ENCODE data around the gene EXOC3L2. TPM values are rescaled to one million over a fixed set of nuclear protein-coding genes. Genes with fewer than 3 reads are reported as not detected.

EXOC3L2 gene
- total RNA-seq, 1 experiment from 2014 or later = not detected

DNA sequence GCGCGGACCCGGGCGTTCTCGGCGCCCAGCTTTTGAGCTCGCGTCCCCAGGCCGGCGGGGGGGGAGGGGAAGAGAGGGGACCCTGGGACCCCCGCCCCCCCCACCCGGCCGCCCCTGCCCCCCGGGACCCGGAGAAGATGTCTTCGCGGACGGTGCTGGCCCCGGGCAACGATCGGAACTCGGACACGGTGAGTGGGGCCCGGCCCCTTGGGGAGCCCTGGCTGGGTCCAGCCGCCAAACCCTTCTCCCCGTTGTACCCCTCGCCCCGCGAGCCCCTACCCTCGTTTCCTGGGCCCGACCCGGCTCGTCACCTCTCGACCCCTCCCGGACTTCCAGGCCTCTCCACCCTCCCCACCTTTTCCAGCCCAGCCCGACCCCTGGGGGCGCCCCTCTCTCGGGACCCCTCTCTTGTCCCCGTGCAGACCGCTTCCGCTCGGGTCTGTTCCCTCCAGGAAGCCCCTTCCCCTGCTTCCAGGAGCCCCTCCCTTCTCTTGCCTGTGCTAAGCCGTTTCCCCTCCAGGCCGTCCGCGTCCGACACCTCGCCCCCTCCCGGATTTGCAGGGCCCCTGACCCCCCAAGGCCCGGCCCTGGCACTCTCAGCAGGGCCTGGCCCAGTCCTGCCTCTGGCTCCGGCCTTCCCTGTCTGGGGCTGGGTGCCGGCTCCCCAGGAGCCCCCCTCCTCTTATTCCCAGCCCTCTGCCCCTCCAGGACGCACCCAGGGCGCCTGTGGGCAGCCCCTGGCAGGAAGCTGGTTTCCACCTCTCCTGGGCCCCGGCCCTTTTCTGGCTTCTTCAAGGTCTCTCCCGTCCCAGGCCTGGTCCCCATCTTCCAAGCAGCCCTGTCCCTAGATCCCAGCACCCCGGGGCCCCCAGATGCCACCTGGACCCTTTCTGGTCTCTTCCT is 6.5 kb upstream of the EXOC3L2 start:
- peak overlapping the region; percentile 59; the same call in 1 of the 2 replicates for H3K27ac ChIP-seq (ENCODE audit: low read depth, low read length)
- no TSS peak for BruUV-seq (replicated peaks)
- CTCF ChIA-PET = no interaction called here
- DNase-seq (ENCODE audit: low read depth, low spot score) = no peak
- H3K36me3 ChIP-seq (ENCODE audit: control insufficient read depth in 1 of 2, insufficient read depth in 2 of 2, low read length in 2 of 2) = no peaks in the 10 kb centered on the region
- H3K4me3 ChIP-seq (replicated peaks in 1 of 2; ENCODE audit: low read depth in 1 of 2, low read length in 2 of 2) = peak overlapping the region; percentile 84 to 86
- H3K4me1 ChIP-seq (ENCODE audit: control insufficient read depth in 1 of 2, insufficient read depth in 2 of 2, low read length in 2 of 2) = peaks cover 13 to 31% of the 10 kb centered on the region in 2 experiments; a peak in 3 of 4 replicates
- RAD21 ChIA-PET (ENCODE audit: low non-redundant PET in 1 of 2, low total read pairs in 2 of 2, uncharacterized antibody in 2 of 2, unreplicated experiment in 2 of 2) = no interaction called here
- TF ChIP-seq YY1 (IDR thresholded peaks at IDR 0.05; ENCODE audit: extremely low read depth, insufficient replicate concordance, low read depth, low read length) (no peak), ZFX (IDR thresholded peaks at IDR 0.05) (peak; percentile 17; the same call in 1 of the 2 replicates)
- ATAC-seq = peak; percentile 41
- H3K9ac ChIP-seq (ENCODE audit: low read length) = peak overlapping the region; percentile 83
- POLR2A ChIA-PET = no interaction called here
- peaks cover 38% of the 10 kb centered on the region for H3K79me2 ChIP-seq (ENCODE audit: insufficient read depth, low read length)
- H3K4me2 ChIP-seq (ENCODE audit: low read length) = peak overlapping the region; percentile 95
- H4K20me1 ChIP-seq (ENCODE audit: insufficient read depth) = no peaks in the 10 kb centered on the region
- intact Hi-C loops (cut with micrococcal nuclease) = no loop called here
- no peaks in the 10 kb centered on the region for H3K9me3 ChIP-seq (ENCODE audit: control insufficient read depth in 1 of 2, insufficient read depth in 1 of 2, low read depth in 1 of 2, low read length in 2 of 2)
- no peak overlapping the region for H2AFZ ChIP-seq (ENCODE audit: low read depth, low read length, poor library complexity, severe bottlenecking)
- no peaks in the 10 kb centered on the region for H3K9me2 ChIP-seq (ENCODE audit: insufficient read depth)
- no peaks in the 10 kb centered on the region for H3K27me3 ChIP-seq (ENCODE audit: insufficient read depth, low read length)

DNA sequence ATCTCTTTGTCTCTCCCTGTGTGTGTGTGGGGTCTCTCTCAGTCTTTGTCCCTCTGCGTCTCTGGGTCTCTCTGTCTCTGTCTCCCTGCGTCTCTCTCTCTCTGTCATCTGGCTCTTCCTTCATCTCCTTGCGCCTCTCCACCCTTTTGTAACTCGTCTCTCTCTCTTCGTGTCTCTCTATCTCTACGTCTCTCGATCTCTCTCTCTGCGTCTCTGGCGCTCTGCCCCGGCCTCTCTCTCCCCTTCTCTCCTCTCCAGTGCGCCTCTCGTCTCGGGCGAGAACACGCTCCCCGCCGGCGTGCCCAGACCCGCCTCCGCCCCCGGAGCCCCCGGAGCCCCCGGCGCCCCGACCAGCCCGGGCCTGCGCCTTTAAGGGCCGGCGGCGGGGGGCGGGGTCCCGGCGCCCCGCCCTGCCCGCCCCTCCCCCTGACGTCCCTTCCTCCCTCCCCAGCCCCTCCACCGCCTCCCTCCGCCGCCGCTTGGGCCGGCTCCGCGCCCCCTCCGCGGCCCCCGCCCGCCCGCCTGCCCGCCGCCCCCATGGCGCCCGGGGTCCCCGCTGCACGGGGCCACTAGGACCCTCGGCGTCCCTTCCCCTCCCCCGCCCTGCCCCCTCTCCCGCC is 5.7 kb upstream of the EXOC3L2 start, which contains the start of gene MARK4:
Gene MARK4, plus strand, starts transcription at position 440 of the 620 bp plus-strand sequence. CDS start 318 bp downstream, outside the sequence.
- no TSS peak for BruUV-seq (replicated peaks)
- Histone ChIP-seq H3K79me2 (ENCODE audit: insufficient read depth, low read length) (peaks cover 38% of the 10 kb centered on the region), H3K9me2 (ENCODE audit: insufficient read depth) (no peaks in the 10 kb centered on the region), H3K4me1 (ENCODE audit: control insufficient read depth in 1 of 2, insufficient read depth in 2 of 2, low read length in 2 of 2) (peaks cover 13 to 31% of the 10 kb centered on the region in 2 experiments; a peak in 3 of 4 replicates), H3K4me2 (ENCODE audit: low read length) (peak within 1 kb of the TSS; percentile 95), H3K27ac (ENCODE audit: low read depth, low read length) (peak within 1 kb of the TSS; percentile 59; the same call in 1 of the 2 replicates), H3K4me3 (replicated peaks in 1 of 2; ENCODE audit: low read depth in 1 of 2, low read length in 2 of 2) (peak within 1 kb of the TSS; percentile 84 to 86), H3K9ac (ENCODE audit: low read length) (peak within 1 kb of the TSS; percentile 83), H4K20me1 (ENCODE audit: insufficient read depth) (no peaks in the 10 kb centered on the region), H3K9me3 (ENCODE audit: control insufficient read depth in 1 of 2, insufficient read depth in 1 of 2, low read depth in 1 of 2, low read length in 2 of 2) (no peaks in the 10 kb centered on the region), H3K36me3 (ENCODE audit: control insufficient read depth in 1 of 2, insufficient read depth in 2 of 2, low read length in 2 of 2) (no peaks in the 10 kb centered on the region), H3K27me3 (ENCODE audit: insufficient read depth, low read length) (no peaks in the 10 kb centered on the region), H2AFZ (ENCODE audit: low read depth, low read length, poor library complexity, severe bottlenecking) (peak within 1 kb of the TSS; percentile 75)
- DNase-seq (ENCODE audit: low read depth, low spot score) (peak; percentile 16), ATAC-seq (peak; percentile 78)
- TF ChIP-seq POLR2AphosphoS5 (IDR thresholded peaks at IDR 0.05; ENCODE audit: low read depth, low read length) (peak; percentile 38; the same call in 1 of the 2 replicates), POLR2A (IDR thresholded peaks at IDR 0.05; ENCODE audit: borderline replicate concordance, extremely low read depth, insufficient read depth, insufficient read length) (peak; percentile 52), EGR1 (IDR thresholded peaks at IDR 0.05; ENCODE audit: low read depth) (no peak)
- ChIA-PET CTCF (no interaction called here), POLR2A (no interaction called here), RAD21 (ENCODE audit: low non-redundant PET in 1 of 2, low total read pairs in 2 of 2, uncharacterized antibody in 2 of 2, unreplicated experiment in 2 of 2) (no interaction called here)
- intact Hi-C loops (cut with micrococcal nuclease) = no loop called here

All from HCT116 (cell line).